ENCODE measurements around the gene PAMR1. TPM values are rescaled to one million over a fixed set of nuclear protein-coding genes. Genes with fewer than 3 reads are reported as not detected.
"Not testable (repeated sequence)": the region's sequence is repeated elsewhere in the genome, so short reads cannot be mapped to it uniquely, and the experiment has no call there.

Gene PAMR1
- polyA plus RNA-seq, 5 donors = 7.4 to 14.9 (median 9.6) TPM

DNA sequence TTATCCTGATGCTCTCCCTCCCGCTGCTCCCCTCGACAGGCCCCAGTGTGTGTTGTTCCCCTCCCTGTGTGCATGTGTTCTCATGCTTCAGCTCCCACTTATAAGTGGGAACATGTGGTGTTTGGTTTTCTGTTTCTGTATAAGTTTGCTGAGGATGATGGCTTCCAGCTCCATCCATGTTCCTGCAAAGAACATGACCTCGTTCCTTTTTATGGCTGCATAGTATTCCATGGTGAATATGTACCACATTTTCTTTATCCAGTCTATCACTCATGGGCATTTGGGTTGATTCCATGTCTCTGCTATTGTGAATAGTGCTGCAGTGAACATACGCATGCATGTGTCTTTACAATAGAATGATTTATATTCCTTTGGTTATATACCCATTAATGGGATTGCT, 22.6 kb upstream of the PAMR1 start:
- DNase-seq = not testable (repeated sequence)

DNA sequence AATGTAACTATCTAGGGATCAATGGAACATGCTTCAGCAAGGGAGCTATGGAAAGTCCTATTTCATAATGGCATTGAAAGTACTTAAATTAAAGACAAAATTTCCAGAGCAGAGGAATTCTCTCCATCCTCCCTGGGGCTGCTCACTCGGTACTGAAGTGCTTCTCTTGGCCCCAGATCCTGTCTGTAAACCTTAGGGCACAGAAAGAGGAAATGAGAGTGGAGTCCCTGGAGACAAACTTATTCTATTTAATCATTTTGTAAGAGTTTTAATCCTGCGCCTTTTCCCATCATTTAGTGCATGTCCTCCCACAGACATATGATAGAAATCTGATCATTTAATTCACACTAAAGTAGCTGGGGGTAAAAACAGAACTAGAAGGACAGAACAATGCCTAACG, 20.9 kb upstream of the PAMR1 start:
- DNase-seq = no peak

DNA sequence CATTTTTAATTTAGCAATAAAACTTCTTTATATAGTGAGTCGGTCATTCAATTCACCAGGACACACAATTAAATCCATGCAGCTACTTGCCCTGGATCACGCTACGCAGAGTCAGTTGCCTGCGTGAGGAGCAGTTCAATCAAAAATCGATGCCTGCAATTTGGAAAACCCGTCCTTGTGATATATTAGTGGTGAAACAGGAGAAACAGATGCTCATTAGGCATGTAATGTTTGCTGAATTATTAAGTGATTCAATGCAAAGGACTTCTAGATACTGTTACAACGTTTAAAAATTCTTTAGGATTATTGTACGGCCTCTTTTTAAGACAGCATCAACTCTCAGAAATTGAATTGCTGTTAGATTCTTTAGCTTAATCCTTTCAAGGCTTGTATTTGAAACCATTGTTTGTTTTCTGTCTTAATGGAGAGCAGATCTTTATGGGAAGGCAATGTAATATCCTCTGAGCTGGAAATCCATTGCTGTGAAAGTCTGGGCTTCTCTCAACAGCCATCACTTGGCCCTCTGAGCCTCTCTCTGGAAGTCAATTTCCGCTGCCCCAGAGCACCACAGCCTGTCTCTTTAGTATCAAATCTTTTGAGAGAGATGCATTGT, 20.1 kb upstream of the PAMR1 start:
- DNase-seq = no peak

DNA sequence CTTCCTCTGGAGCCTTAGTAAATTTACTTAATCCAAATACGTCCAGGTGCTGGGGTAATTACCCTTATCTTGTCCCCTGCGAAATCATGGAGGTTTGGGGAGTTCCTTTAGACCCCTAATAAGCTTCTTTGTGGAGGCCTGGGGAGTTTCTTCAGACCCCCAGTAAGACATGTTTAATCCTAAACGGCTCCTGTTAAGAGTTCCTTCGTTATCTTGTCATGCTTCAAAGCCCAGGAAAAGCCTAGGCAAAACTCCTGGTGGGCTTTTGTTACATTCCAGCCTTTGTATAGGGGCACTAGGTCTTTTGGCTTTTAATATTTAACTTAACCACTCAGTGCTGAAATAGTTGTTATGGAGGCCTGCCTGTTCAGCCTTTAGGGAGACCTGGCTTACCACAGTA, 18.1 kb upstream of the PAMR1 start:
- DNase-seq = no peak

DNA sequence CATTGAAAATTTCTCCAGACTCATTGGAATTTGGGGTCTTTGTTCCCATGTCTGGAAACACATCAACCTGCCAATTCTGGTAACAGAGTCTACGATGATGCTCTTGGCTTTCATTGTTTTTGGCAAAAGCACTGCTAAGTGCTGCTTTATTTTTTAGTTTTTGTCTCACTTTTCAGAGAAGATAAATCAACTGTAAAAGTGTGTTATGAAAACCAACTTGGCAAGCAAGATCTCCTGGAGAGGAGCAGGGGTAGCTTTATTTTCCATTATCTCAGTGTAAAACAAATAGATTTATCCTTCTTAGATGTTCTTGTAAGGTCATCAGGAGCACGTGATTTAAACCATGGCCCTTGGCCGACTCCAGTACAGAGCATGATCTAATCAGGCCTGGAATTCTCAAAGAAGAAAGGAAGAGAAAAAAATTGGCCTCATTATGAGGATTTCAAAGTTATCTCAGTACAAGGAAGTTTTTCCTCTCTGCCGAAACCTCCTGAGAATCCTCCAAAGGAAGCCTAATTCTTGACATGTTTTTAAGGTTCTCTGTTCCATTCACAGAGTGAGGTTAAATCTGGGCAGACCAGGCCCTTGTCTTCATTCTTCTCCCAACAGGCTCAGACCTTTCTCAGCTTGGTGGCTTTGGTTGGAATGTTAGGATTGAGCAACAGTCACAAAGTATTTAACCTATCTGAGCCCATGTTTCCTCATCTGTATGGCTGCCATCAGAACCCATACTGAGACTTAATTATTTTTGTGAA, 16.4 kb upstream of the PAMR1 start:
- DNase-seq = peak; percentile 63 to 70

DNA sequence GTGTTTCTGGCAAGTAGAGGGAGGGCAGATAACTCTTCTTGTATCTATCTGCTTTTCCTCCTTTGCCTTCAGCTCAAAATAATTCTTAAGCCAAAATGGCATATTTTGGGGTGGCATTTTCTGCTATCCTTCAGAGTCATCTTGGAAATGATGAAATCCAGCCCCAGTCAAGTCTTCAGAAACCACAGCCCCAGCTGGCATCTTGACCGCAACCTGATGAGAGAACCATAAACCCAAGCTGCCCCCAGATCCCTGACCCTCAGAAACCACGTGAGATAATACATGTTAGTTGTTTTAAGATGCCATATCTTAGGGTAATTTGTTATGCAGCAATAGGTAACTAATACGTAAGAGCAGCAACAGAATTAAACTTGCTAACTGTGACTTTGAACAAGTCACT, 15.1 kb upstream of the PAMR1 start:
- DNase-seq = no peak

DNA sequence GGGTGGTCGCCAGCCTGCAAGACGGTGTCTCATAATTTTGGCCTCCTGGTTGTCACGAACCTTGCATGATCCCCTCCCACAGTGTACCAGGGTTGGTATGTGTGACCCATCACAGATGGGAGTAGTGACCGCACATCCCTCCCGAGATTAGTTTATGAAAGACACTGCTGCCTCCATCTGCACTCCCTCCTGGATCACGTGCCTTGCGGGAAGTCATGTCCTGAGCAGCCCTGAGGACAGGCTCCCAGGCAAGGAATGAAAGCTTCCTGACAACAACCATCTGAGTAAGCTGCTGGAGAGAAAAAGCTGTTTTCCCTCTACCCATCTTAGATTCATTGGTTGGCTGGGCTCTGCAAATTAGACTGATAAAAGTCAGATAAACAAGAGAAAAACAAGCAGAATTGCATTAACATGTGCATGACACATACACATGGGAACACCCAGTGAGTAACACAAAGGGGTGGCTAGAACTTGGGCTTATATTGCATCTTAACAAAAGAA, 14.4 kb upstream of the PAMR1 start:
- DNase-seq = no peak

DNA sequence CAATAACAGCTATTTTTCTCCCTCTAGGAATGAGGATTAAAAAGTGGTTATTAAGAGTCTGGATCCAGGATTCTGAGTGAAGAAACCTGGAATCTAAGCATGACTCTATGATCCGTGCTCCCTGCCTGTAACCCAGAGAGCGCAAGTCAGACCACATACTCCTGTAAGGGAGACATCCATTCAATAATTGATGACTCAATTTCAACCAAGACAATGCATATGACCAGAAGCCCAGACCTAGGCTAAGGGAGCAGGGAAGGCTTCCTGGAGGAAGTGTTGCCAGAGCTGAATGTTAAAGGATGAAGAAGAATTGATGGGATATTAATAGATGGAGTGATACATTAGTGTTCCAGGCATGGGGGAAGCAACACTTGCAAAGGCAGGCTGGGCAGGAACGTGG, 13.8 kb upstream of the PAMR1 start:
- DNase-seq = no peak

DNA sequence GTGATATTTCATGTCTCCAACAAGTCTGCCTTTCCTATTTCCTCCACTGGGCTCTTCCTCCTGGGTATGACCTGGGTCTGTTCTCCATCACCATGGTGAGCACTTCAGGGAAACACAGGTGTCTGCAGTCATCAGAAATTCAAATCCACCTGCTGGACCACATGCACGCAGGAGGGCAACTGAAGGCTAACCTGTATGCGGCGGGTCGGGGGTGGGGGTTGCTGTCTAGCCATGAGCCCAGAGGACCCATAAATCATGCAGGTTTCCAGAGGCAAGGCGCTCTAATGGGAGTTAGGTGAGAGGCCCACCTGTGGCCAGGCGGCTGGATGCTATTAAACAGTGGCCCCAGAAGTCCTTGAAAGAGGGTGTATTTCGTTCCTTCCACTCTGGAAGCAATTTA, 11.1 kb upstream of the PAMR1 start:
- no peak for DNase-seq

DNA sequence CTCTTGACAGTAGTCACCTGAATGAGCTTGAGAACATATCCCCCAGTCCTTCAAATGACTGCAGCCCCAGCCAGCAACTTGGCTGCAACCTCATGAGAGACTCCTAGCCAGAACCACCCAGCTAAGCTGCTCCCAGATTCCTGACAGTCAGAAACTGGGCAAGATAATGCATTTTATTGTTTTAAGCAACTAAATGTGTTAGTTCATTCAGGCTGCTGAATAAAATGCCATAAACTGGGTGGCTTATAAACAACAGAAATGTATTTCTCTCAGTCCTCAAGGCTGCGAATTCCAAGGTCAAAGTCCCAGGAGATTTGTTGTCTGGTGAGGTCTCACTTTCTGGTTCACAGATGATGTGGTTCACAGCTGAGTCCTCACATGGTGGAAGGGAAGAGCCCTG, 5.8 kb upstream of the PAMR1 start:
- DNase-seq = no peak

DNA sequence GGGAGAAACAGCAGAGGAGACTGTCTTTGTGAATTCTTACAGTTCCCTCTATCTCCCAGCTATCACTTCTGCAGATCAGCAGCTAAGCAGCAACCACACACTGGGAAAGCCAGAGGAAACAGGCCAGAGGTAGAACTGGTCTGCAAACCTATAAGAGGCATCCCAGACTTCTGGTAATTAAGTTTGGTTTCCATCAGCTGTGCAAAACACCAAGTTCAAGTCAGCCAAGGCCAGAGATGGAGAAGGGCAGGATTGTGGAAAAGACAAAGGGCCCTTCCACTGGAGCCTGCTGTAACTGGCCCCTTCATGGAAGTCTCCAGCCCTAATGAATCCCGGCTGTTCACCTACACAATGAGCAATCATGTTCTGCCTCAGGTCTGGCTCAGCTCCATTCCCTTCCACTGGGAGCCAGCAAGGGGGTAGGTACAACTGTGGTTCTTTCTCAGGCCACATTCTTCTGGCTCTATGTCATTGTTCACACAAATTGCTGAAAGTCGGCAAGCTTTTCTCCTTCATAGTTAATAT, 4.6 kb upstream of the PAMR1 start:
- DNase-seq = no peak

DNA sequence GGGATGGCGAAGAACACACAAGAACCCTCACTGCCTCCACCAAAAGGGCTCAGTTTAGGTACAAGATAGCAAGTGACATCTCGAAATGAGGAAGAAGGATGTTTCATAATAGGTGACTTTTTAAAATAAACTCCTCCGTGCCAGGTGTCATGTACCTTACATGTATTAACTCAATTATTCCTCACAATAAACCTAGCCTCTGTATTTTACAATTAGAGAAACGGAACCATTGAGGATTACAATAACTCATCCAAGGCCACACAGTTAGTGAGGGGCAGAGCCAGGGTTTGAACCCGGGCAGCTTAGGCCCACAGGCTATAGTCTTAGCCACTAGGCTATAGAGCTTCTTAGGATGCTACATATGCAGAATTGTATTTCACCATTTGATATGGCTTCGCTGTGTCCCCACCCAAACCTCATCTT, 965 bp upstream of the PAMR1 start:
- DNase-seq = no peak

DNA sequence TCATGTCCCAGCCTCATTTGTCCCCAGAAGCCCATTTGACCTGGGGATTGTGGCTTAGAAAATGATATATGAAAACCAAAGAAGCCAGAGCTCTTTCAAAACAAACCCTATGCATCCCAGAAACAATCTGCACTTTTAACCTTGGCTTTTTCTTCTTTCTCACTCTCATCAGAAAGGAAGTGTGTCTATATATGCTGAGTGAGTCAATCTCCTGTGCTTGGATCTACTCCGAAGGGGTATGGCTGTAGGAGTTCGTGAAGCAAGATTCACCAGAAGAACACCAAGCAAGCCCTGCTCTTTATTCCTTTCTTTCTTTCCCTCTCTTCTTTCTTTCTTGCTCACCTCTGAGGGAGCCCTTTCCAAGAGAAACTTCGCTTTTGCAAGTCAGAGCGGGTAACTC, 636 bp downstream of the PAMR1 start:
- DNase-seq = no peak

DNA sequence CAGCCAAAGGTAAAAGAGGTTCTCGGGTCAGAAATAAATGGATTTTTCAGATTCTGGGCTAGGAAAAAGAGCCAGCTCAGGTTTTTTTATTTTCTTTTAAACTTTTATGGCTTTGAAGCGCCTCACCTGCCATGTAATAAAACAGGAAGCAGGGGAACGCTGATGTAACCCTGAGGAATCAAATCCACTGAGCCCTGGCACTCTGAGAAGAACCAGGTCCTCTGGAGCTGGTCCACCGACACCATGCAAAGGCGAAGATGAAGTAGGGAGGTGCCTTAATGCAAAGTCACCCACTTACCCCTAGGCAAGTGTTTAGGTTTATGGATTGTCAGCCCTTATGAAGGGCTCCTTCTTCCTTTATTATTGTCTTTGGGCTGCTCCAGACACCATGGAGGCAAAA, 1.6 kb downstream of the PAMR1 start:
- no peak for DNase-seq

DNA sequence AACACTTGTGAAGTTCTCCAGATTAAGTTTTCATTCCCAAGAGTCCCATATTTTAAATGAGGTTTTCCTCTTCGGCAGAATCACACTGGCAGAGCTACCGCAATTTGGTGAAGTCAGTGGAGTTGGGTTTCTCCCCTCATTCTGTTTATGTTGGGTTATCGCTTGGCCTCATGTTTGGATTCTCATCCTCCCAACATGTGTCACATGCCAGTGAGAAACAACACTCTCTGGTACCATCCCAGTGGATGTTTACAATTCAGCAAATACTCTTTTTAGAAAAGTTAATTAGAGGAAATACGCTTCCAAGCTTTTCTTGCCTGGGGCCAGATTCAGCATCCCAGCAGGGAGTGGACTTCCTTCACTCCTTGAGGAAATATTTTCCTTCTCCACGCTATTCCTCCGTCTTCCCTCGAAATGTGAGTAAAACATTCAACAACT, 2.1 kb downstream of the PAMR1 start:
- DNase-seq = no peak

DNA sequence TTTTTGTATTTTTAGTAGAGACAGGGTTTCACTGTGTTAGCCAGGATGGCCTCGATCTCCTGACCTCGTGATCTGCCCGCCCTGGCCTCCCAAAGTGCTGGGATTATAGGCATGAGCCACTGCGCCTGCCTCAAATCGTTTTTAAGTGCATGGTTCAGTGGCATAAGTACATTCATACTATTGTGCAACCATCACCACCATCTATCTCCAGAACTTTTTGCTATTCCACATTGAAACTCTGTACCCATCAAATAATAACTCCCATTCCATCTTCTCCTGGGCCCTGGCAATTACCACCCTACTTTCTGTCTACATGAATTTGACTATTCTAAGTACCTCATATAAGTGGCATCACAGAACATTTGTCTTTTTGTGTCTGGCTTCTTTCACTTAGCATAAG, 3.3 kb downstream of the PAMR1 start:
- DNase-seq = not testable (repeated sequence)

DNA sequence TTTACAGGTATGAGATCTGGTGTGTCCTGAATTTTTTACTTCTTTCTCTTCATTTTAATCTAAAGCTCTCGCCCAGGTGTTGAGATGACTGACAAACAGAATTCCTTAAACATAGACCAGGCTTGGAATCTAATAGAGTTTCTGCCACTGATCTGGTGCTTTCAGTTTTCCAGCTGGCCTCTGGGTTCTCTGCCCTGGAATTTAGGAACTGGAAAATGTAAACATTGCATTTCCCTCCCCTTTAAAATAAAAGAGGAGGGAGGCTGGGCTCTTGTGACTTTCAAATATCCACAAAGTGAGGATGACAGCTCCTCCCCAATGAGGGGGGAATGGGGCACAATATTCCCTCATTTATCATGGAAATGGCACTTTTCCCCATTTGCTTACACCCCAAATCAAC, 5.0 kb downstream of the PAMR1 start:
- no peak for DNase-seq

DNA sequence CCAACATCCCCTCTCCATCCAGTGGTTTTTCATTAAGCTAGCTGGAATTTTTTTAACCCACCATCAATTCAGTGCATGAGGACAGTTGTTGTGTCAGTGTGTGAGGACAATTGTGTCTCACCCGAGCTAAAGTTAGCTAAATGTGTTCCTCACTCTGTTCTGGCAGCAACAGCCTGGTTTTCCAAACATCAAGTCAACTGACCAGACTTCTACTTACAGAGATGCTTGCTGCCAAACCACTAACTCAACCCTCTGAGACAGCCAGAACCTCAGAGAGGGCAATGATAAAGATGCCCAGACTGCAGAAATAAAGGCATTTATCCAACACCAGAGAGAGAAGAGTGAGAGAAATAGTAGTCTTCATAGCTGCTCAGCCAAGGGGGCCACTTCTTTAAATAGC, 6.7 kb downstream of the PAMR1 start:
- no peak for DNase-seq

DNA sequence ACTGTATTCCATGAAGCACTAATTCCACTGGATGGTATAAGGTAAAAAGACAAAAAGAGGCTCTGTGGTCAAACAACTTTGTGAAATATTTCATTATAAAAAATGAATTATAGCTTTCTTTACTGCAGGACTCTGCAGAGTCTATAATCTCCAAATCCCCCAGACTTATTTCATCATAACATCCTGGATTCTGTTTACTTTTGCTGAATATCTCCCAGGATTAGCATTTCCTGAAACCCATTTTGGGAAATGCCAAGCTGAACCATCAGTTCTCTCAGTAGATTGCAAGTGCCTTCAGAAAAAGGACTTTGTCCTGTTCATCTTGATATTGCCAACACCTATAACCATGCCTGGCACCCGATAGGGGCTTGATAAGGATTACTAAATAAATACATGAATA, 7.9 kb downstream of the PAMR1 start:
- no peak for DNase-seq

DNA sequence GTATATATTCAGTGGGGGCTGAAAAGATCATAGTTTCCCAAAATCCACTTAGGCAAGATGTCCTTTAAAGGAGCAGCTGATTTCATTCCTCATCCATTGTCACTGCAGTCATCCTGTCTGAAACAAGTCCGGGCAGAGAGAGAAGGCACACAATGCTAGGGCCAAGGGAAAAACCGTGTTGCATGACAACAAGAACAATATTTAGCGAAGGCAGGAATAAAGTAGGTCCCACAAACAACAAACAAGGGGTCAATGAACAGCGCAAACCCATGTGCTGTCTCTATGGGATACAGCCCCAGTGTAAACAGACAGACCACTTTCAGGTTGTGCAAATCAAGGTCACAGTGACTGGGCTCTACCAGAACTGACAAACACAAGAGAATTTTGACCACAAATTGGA, 9.0 kb downstream of the PAMR1 start:
- no peak for DNase-seq

DNA sequence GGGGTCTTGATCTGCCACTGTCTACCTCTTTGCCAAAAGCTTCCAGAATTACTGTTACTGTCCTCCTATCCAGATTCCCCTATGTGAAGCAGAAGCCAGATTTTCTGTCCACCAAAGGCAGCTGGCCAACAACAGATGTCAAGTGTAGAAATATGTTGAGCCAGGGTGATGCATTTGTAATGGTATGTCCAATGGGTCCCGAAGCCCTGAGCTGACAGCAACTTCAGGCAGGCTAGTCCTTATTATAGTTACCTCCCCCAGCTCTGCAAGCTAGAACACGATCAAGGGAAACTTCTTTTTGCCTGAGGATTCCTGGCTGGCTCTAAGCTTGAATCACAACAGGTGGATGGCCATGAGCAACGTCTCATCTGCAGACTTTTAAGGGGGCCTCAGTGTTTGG, 10.2 kb downstream of the PAMR1 start:
- DNase-seq = no peak

DNA sequence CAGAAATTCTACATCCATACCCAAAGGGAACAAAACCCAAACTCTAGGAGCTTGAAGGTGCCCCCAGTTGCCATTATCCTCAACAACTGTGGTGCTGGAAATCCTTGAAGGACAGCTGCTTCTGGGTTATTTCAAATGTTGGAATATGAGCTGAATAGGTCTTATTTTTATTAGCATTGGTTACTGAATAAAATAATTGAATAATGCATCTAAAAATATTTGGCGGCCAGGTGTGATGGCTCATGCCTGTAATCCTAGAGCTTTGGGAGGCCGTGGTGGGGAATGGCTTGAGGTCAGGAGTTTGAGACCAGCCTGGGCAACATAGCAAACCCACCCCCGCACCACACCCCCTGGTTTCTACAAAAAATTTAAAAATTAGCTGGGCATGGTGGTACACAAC, 10.9 kb downstream of the PAMR1 start:
- no peak for DNase-seq

DNA sequence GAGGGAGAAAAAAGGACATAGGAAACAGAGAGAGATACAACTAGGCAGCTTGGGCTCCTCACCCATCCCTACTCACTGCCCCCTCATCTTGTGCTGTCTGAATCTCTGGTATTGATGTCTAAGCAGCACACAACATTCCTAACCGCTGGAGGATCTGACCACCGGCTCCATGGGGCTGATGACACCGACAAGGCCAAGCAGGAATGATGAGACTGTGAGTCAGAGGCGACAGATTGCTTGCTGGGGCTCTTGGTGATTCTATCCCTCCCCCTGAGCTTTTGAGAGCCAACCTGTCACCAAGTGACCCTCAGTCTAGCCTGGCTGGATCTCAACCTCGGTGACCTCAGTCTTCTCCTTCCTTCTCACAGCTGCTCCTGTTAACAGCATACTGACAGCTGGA, 13.8 kb downstream of the PAMR1 start:
- DNase-seq = no peak

Data from right lung (tissue), 5 donors.